Measurements from ENCODE around the gene BCL2.

BCL2 gene

DNA sequence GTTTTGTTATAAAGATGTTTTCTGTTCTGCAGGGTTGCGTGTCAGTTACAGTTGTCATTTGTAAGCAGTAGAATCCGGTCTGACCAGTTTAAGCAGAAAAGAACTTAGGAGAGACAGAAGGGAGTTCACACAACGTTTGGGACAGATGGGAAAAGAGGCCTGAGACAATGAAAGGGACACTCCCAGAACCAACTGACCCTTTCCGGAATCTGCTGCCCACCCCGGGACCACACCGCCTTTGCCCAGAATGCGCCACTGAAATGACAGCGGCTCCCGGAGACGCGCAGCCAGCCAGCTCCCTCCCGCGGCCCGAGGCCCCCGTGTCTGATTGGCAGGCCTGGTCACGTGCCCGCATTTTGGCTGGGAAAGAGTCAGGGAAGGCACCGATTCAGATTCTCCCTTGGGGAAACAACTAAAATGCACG, 244.6 kb downstream of the BCL2 start:
- DNase-seq, result peak; percentile 94

DNA sequence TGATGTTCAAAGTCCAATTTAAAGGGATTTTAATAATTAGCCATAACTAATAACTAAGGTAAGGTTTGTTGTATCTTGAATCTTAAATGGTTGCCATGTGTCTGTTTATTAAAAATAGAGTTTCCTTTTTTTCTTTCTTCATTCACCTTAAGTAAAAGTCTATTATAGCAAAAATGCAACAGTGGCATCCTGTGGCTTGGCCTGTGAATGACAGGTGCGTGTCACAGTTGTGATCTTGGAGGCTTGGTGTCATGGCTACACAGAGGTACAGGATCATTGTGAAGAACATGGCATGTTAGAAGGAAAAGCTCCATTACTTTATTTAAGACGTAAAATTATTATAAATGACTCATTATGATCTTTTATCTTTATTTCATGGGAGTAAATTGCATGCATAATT, 246.1 kb downstream of the BCL2 start:
- DNase-seq, result peak; percentile 48

Measured in NCI-H526 treated with DMSO at 0.1 percent for 48 hours (cell line).